Activated T-cell treated with anti-CD3 and anti-CD28 coated beads, Interleukin-2, amount 50 U/mL, for 72 hours (primary cell): ENCODE data around the gene PPP3CB. TPM values are rescaled to one million over a fixed set of nuclear protein-coding genes. Genes with fewer than 3 reads are reported as not detected.
A peak's percentile ranks its signal among the peaks of the same experiment; 100 is the strongest.

Source experiments
- ATAC-seq, 2 donors: fragments of 150-1000 bp; cut with Tn5 transposase; replicated peaks in 1 of 2; 2 replicates each; pipeline ENCODE4 v1.10.0; 2021; ENCODE audit warnings: moderate library complexity in 2 of 2, mild to moderate bottlenecking in 1 of 2
- DNase-seq, 2 donors: peaks; one replicate each; pipeline ENCODE4 v3.0.0; 2021 to 2022; ENCODE audit warnings: mixed read lengths in 1 of 2
- H3K27ac Mint-ChIP-seq: one replicate; pipeline ENCODE4 v1.8.0; 2022; ENCODE audit warnings: mild to moderate bottlenecking, moderate library complexity, mixed read lengths
- H3K27me3 Mint-ChIP-seq: one replicate; pipeline ENCODE4 v1.8.0; 2022; ENCODE audit warnings: low read depth, mixed read lengths
- H3K36me3 Mint-ChIP-seq, 2 donors: one replicate each; pipeline ENCODE4 v1.8.0; 2022; ENCODE audit warnings: mixed read lengths in 2 of 2, mild to moderate bottlenecking in 1 of 2; ENCODE audit not compliant: insufficient read depth in 2 of 2
- H3K4me1 Mint-ChIP-seq: one replicate; pipeline ENCODE4 v1.8.0; 2022; ENCODE audit warnings: low read depth, mixed read lengths
- H3K4me3 Mint-ChIP-seq, 2 donors: one replicate each; pipeline ENCODE4 v1.8.0; 2022; ENCODE audit warnings: mild to moderate bottlenecking in 2 of 2, mixed read lengths in 2 of 2, moderate library complexity in 2 of 2
- H3K9me3 Mint-ChIP-seq, 2 donors: one replicate each; pipeline ENCODE4 v1.8.0; 2022; ENCODE audit warnings: mixed read lengths in 2 of 2
- total RNA-seq, 2 donors: library from RNA; stranded (reverse); gene quantifications; one replicate each; pipeline ENCODE4 v1.2.3, GENCODE V29; 2022

Gene PPP3CB
- total RNA-seq, 2 donors from 2014 or later = 42.6 to 45.7 TPM

DNA sequence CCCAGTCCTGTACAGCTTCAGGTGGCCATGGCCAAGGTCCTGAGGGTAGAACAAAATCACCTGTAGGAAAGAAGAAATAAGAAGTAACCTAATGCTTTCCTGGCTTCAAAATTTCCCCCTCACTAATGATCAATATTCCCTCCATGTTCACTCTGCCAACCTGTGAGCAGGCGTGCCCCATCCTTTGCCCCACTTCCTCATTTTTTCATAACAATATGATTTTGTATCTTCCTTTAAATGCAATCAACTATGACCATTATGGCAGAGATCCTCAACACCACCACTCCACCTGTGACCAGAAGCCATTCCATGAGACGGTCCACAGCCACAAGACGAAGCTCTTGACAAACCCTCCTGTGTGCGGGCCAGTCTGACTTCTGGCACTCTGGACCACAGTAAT, 69.5 kb downstream of the PPP3CB start:
- DNase-seq = no peak
- H3K36me3 Mint-ChIP-seq = peaks cover 2 to 8% of the 10 kb centered on the region in 2 donors
- no peak overlapping the region for H3K4me3 Mint-ChIP-seq
- H3K4me1 Mint-ChIP-seq = peaks cover 9% of the 10 kb centered on the region
- H3K27me3 Mint-ChIP-seq = no peaks in the 10 kb centered on the region
- no peak for ATAC-seq
- peak overlapping the region; percentile 5 for H3K27ac Mint-ChIP-seq
- H3K9me3 Mint-ChIP-seq = no peaks in the 10 kb centered on the region

DNA sequence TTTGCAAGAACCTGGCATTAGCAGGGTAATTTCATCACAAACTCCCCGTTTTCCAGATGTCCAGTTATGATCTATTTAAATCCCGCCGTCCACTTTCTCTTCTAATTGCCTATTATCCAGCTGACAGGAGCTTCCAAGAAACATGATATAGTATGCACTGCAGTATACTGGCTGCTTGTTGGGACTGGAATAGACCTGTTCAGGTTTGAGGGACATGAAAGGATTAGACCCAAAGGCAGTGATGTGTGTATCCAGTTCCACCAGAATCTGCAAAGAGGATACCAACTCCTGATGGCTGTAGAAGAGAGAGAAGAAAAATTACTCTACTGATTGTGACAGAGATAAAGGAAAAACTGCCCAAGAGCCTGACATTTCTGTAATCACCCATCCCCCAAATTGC, 71.3 kb downstream of the PPP3CB start:
- ATAC-seq (no peak), DNase-seq (no peak)
- H3K4me3 Mint-ChIP-seq = no peak overlapping the region
- H3K27me3 Mint-ChIP-seq = no peaks in the 10 kb centered on the region
- peaks cover 2 to 8% of the 10 kb centered on the region in 2 donors for H3K36me3 Mint-ChIP-seq
- peaks cover 9% of the 10 kb centered on the region for H3K4me1 Mint-ChIP-seq
- no peaks in the 10 kb centered on the region for H3K9me3 Mint-ChIP-seq
- H3K27ac Mint-ChIP-seq = no peak overlapping the region

DNA sequence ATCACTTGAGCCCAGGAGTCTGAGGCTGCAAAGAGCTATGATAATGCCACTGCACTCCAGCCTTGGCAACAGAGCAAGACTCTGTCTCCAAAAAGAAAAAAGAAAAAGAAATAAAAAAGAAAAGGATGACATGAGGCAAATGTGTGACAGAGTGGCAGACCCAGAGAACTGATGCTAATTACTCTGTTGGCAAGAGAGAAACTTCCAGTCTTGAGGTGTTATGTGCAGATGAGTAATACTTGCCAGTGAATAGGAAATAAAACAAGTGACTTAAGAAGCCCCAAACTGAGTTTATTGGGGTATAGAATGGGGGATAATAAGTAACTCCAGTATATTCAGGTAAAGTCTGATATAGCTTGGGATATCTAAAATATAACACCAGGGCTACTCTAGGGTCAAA, 72.5 kb downstream of the PPP3CB start:
- H3K9me3 Mint-ChIP-seq = no peaks in the 10 kb centered on the region
- H3K4me1 Mint-ChIP-seq = peaks cover 9% of the 10 kb centered on the region
- no peak for DNase-seq
- peaks cover 2 to 8% of the 10 kb centered on the region in 2 donors for H3K36me3 Mint-ChIP-seq
- peak overlapping the region; percentile 79 for H3K27ac Mint-ChIP-seq
- H3K27me3 Mint-ChIP-seq = no peaks in the 10 kb centered on the region
- ATAC-seq = no peak
- H3K4me3 Mint-ChIP-seq = no peak overlapping the region

DNA sequence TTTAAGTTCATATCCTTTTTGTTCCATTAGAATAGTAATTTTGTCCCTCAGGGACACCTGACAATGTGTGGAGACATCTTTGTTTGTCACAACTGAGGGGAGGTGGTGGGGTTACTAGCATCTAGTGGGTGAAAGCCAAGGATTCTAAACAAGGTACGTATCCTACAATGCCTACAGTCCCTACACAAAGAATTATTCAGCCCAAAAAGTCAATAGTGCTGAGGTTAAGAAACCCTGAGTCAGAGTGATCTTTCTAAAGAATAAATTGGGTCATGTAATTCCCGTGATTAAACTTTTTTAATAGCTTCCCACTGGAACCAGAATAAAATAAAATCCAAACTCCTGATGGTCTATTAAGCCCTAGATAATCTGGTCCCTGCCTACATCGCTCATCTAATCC, 79.3 kb downstream of the PPP3CB start:
- H3K27ac Mint-ChIP-seq = no peak overlapping the region
- peaks cover 11% of the 10 kb centered on the region for H3K27me3 Mint-ChIP-seq
- no peak for DNase-seq
- H3K4me1 Mint-ChIP-seq = peaks cover 32% of the 10 kb centered on the region
- no peak overlapping the region for H3K4me3 Mint-ChIP-seq
- H3K9me3 Mint-ChIP-seq = no peaks in the 10 kb centered on the region
- no peak for ATAC-seq
- peaks cover 2 to 5% of the 10 kb centered on the region in 2 donors for H3K36me3 Mint-ChIP-seq

DNA sequence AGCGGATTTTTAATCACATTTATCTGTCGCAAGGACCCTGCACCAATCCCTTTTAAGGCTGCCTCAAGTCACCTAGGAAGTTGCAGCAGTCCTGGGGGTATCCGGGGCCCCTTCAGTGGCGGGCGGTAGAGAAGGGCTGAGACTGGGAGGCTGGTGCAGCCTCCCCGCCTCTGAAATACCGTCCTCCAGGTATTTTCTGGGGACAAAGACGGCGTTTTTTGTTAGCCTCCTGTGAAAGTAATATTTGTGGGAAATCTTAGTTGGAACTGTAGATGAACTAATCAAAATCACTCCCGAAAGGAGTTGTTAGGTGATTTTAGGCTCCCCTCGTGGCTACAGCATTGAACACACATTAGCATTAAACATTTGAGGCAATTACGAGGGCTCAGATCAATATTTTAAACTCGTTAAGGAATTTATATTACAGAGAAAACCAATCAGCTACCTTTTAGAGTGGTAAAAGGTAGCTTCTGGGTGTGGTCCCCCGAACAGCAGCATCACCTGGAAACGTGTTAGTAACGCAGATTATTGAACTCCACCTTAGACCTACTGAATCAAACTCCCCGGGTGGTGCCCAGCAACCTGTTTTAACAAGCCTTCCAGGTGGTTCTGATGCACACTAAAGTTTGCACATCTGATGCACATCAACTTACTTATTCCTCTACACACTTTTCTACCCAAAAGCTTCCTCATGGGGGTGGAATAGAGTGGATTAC, 81.4 kb downstream of the PPP3CB start:
- Mint-ChIP-seq H3K4me3 (peak overlapping the region; percentile 94 to 98), H3K9me3 (no peaks in the 10 kb centered on the region), H3K4me1 (peaks cover 53% of the 10 kb centered on the region), H3K27ac (no peak overlapping the region), H3K36me3 (peaks cover 5 to 7% of the 10 kb centered on the region in 2 donors), H3K27me3 (peaks cover 11% of the 10 kb centered on the region)
- ATAC-seq = peak; percentile 44 to 52
- no peak for DNase-seq

DNA sequence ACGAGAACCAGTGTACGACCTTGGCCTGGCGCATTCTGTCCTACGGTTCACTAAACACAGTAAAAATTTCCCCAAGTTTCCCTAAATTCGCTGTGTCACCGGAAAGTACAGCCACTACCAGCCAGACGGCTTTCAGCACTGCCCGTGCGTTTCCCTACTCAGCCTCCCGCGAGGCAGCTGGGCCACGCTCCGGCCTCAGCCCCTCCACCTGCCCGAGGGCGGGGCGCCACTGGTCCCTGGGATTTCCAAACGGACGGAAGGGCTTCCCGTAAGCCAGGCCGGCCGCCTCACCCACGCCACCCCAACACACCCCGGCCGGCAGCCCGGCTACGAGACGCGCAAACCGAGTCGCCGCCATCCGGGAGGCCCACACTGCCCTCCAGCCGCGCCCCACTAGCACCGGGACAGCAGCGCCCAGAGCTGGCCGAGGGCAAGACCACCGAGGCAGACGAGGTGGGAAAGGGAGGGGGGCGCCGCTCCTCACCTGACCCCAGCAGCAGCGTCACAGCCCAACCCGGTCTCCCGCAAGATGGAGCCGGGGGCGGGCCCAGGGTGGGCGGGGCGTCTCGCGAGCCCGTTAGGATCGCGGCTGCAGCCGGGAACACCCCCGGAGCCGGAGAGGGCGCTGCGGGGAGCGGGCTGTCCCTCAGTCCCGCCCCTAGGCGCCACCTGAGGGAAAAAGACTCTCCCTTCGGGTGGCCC, 82.1 kb downstream of the PPP3CB start, which contains the start of gene ANXA7:
Gene ANXA7 (minus strand): TSS at position 531 of the 702 bp plus-strand sequence. CDS start 13,202 bp downstream, outside the sequence.
- Mint-ChIP-seq H3K4me3 (peak within 1 kb of the TSS; percentile 94 to 98), H3K4me1 (peaks cover 60% of the 10 kb centered on the region), H3K36me3 (peaks cover 5 to 7% of the 10 kb centered on the region in 2 donors), H3K27ac (peak within 1 kb of the TSS; percentile 96), H3K9me3 (no peaks in the 10 kb centered on the region), H3K27me3 (peaks cover 11% of the 10 kb centered on the region)
- peak; percentile 93 to 94 for DNase-seq
- ATAC-seq = peak; percentile 97

DNA sequence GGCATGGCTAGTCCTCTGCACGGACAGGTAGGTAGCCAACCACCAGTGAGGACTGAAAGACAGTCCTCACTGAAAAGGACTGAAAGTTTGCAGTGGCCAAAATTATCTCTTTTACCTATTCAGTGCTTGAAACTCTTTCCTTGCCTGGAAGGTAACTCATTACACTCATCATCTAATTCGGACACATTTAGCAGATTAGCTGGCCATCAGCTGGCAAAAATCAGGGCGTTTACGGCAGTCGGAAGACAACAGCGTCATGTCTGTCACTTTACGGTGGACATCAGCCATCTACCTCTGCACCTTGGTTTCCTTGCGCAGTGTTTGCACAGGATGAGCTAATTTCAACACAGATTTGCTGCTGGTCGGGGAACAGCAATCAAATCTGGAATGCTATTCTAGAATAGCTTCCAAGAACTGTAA, 82.7 kb downstream of the PPP3CB start:
- peak overlapping the region; percentile 94 to 98 for H3K4me3 Mint-ChIP-seq
- peaks cover 5 to 7% of the 10 kb centered on the region in 2 donors for H3K36me3 Mint-ChIP-seq
- peaks cover 11% of the 10 kb centered on the region for H3K27me3 Mint-ChIP-seq
- peak; percentile 35 to 42 for ATAC-seq
- H3K4me1 Mint-ChIP-seq = peaks cover 65% of the 10 kb centered on the region
- H3K9me3 Mint-ChIP-seq = no peaks in the 10 kb centered on the region
- DNase-seq = peak; percentile 40 to 51
- peak overlapping the region; percentile 96 for H3K27ac Mint-ChIP-seq

DNA sequence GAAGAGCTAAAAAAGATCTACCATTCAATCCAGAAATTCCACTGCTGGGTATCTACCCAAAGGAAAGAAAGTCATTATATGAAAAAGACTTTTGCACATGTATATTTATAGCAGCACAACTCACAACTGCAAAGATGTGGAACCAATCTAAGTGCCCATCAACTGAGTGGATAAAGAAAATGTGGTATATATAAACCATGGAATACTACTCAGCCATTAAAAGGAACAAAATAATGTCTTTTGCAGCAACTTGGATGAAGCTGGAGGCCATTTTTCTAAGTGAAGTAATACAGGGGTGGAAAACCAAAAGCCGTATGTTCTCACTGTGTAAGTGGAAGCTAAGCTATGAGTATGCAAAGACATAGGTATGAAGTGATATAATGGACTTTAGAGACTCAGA, 84.9 kb downstream of the PPP3CB start:
- H3K36me3 Mint-ChIP-seq = peaks cover 10 to 15% of the 10 kb centered on the region in 2 donors
- peaks cover 85% of the 10 kb centered on the region for H3K4me1 Mint-ChIP-seq
- H3K27me3 Mint-ChIP-seq = peaks cover 11% of the 10 kb centered on the region
- DNase-seq (no peak), ATAC-seq (no peak)
- H3K4me3 Mint-ChIP-seq = peak overlapping the region in 1 of 2 donors; percentile 33
- H3K9me3 Mint-ChIP-seq = no peaks in the 10 kb centered on the region
- no peak overlapping the region for H3K27ac Mint-ChIP-seq

DNA sequence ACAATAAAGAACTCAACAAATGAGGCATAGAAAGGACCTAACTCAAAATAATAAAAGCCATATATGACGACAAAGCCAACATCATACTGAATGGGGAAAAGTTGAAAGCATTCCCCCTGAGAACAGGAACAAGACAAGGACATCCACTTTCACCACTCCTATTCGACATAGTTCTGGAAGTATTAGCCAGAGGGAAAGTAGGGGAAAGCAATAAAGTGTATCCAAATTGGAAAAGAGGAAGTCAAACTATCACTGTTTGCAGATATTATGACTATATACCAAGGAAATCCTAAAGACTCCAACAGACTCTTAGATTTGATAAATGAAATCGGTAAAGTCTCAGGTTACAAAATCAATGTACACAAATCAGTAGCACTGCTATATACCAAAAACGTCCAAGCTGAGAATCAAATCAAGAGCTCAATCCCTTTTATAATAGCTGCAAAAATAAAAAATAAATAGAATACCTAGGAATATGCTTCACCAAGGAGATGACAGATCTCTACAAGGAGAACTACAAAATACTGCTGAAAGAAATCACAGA, 86.8 kb downstream of the PPP3CB start:
- peak overlapping the region in 1 of 2 donors; percentile 36 for H3K4me3 Mint-ChIP-seq
- no peak for ATAC-seq
- H3K27me3 Mint-ChIP-seq = no peaks in the 10 kb centered on the region
- H3K4me1 Mint-ChIP-seq = peaks cover 78% of the 10 kb centered on the region
- H3K9me3 Mint-ChIP-seq = no peaks in the 10 kb centered on the region
- no peak overlapping the region for H3K27ac Mint-ChIP-seq
- H3K36me3 Mint-ChIP-seq = peaks cover 10 to 15% of the 10 kb centered on the region in 2 donors
- no peak for DNase-seq

DNA sequence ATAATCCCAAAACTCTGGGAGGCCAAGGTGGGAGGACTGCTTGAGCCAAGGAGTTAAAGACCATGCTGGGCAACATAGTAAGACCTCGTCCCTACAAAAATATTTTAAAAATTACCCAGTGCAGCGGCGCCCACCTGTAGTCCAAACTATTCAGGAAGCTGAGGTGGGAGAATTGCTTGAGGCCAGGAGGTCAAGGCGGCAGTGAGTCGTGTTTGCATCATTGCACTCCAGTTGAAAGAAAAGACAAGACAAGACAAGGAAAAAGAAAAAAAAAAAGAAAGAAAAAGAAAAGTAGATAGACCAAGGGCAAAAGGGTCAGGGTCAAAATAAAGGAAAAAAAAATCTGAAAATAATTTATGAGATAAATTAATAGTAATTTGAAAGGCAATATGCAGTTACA, 87.8 kb downstream of the PPP3CB start:
- H3K9me3 Mint-ChIP-seq = no peaks in the 10 kb centered on the region
- H3K27ac Mint-ChIP-seq = no peak overlapping the region
- H3K4me1 Mint-ChIP-seq = peaks cover 75% of the 10 kb centered on the region
- no peak for ATAC-seq
- H3K27me3 Mint-ChIP-seq = no peaks in the 10 kb centered on the region
- peak overlapping the region in 1 of 2 donors; percentile 5 for H3K4me3 Mint-ChIP-seq
- peaks cover 9 to 14% of the 10 kb centered on the region in 2 donors for H3K36me3 Mint-ChIP-seq
- DNase-seq = no peak

DNA sequence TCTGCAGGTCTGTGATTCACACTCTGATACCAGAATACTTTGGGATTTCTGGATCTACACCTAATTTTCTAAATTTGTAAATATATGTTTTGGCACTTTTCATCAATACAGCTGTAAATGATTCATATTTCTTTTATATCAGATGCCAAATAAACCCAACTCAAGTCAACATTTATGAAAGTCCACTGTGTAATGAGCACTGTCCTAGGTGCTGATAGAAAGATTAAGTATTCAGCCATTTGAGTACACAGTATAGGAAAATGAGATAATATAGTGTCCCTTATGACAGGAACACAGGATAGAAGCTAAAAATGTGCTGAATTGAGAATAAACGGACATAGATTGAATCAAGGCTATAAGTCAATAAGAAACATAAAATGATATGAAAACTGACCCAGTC, 88.3 kb downstream of the PPP3CB start:
- H3K27me3 Mint-ChIP-seq = no peaks in the 10 kb centered on the region
- peaks cover 69% of the 10 kb centered on the region for H3K4me1 Mint-ChIP-seq
- ATAC-seq (no peak), DNase-seq (no peak)
- H3K4me3 Mint-ChIP-seq = no peak overlapping the region
- no peaks in the 10 kb centered on the region for H3K9me3 Mint-ChIP-seq
- H3K27ac Mint-ChIP-seq = no peak overlapping the region
- H3K36me3 Mint-ChIP-seq = peaks cover 5 to 15% of the 10 kb centered on the region in 2 donors

DNA sequence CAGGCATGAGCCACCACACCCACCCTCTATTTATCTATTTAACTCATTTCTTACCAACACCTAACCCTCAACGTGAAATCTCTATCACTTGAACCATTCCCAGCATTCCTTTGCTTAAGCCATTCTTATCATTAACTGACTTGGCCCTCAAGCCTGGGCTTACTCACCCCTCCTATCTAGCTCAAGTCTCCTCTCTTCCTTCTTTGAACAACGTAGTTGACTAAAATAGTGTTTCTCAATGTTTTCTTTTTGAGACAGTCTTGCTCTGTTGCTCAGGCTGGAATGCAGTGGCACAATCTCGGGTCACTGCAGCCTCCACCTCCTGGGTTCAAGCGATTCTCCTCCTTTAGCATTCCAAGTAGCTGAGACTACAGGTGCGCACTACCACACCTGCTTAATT, 89.0 kb downstream of the PPP3CB start:
- DNase-seq (no peak), ATAC-seq (no peak)
- Mint-ChIP-seq H3K9me3 (no peaks in the 10 kb centered on the region), H3K4me3 (no peak overlapping the region), H3K27ac (no peak overlapping the region), H3K4me1 (peaks cover 63% of the 10 kb centered on the region), H3K27me3 (no peaks in the 10 kb centered on the region), H3K36me3 (peaks cover 5 to 15% of the 10 kb centered on the region in 2 donors)

DNA sequence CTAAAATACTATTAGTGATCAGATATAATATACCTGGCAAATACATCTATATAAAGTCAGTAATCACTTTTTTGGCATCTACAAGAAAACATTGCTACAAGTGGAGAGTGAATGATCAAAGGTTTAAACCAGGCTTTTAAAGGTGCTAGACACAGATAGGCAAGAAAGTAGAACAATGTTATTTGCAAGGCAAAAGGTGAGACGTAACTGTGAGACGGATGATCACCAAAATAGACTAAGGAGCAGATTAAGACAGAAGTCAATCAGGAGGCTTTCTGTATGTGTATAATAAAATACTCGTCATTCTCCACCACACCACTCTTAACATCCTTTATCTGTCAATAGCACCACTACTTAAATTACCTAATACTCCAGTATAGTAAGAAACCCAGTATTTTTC, 90.3 kb downstream of the PPP3CB start:
- peaks cover 50% of the 10 kb centered on the region for H3K4me1 Mint-ChIP-seq

More for the DNA sequence above, 90.3 kb downstream of the PPP3CB start:
- no peak overlapping the region for H3K4me3 Mint-ChIP-seq
- DNase-seq (no peak), ATAC-seq (no peak)
- no peak overlapping the region for H3K27ac Mint-ChIP-seq
- H3K27me3 Mint-ChIP-seq = no peaks in the 10 kb centered on the region
- H3K9me3 Mint-ChIP-seq = no peaks in the 10 kb centered on the region
- H3K36me3 Mint-ChIP-seq = peaks cover 5 to 15% of the 10 kb centered on the region in 2 donors
